GM12864 (cell line): ENCODE measurements around the gene NFKB2.

Experiments
- DNase-seq: peaks from one replicate; pipeline ENCODE4 v3.0.0-alpha.2; 2011; ENCODE audit warnings: low read depth
- H3K4me3 ChIP-seq: 2 replicates; pipeline ENCODE4 v1.5.1; 2011; ENCODE audit warnings: mild to moderate bottlenecking, low read depth, low read length, control low read depth
- TF ChIP-seq, protein P1 (sequence below): IDR thresholded peaks from 2 replicates; pipeline ENCODE4 v1.5.1; 2011; ENCODE audit warnings: low read depth, mild to moderate bottlenecking, moderate library complexity, low read length, control low read depth, inconsistent platforms; ENCODE audit errors: missing control alignments

The NFKB2 gene

DNA sequence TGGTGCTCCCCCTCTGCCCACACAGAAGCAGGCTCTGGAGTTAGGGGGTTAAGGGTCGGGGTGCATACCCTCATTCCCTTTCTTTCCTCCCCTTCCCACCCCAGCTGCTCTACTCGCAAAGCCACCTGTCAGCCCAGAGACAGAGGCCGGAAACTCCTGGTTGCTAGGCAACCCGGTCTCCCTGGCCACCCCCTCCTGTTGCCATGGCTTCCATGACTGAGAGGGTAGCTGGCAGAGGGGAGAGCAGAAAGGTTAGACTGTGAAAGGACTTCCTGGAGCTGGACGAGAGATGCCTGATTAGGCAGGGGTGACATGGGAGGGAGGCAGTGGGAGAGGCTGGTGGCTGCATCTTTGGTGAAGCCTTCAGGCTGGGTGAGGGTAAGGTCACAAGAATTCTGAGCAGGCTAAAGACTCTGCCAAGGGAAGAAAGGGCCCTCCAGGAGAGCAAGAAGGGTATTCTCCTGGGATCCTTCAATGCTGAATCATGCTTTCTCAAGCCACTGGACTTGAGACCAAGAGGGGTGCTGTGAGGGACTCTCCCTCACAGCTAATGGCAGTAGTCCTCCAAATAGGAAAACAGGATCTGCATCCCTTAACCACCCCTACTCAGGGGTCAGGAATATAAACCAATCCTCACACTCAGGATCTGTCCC, 17.7 kb downstream of the NFKB2 start:
- no peak for DNase-seq
- TF ChIP-seq, protein P1, sequence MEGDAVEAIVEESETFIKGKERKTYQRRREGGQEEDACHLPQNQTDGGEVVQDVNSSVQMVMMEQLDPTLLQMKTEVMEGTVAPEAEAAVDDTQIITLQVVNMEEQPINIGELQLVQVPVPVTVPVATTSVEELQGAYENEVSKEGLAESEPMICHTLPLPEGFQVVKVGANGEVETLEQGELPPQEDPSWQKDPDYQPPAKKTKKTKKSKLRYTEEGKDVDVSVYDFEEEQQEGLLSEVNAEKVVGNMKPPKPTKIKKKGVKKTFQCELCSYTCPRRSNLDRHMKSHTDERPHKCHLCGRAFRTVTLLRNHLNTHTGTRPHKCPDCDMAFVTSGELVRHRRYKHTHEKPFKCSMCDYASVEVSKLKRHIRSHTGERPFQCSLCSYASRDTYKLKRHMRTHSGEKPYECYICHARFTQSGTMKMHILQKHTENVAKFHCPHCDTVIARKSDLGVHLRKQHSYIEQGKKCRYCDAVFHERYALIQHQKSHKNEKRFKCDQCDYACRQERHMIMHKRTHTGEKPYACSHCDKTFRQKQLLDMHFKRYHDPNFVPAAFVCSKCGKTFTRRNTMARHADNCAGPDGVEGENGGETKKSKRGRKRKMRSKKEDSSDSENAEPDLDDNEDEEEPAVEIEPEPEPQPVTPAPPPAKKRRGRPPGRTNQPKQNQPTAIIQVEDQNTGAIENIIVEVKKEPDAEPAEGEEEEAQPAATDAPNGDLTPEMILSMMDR = no peak
- H3K4me3 ChIP-seq = no peak overlapping the region

DNA sequence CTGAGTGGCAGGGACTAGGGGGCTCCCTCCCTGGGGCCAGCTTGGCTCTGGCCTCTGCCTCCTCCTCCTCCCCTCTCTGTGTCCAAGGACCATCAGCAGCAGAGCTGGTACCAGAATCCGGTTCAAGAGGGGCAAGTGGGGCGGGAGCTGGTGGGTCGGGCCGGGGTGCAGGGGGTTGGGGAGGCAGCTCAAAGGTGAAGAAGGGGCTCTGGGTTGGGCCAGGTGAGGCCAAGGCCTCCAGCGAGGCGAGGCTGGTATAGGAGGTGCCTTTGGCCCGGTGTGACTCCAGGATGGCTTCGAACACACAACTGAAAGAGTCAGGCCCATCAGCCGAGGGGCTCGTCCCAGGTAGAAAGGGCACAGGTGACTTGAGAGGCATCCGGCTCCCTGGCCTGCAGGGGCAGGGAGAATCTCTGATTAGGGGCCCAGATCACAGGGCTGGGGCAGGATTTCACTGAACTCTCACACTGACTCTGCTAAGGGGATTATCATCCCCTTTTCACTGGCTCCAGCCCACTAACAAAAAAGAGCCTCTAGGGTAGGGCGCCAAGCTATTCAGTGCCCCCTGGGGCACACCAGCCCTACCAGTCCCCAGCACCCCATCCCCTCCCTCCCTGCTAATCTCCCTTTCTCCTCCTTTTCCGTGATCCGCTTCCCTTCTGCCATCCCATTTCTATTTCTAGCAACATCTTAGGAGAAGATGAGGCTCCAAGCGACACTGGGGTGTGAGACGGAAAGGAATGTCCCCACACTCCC, 18.5 kb downstream of the NFKB2 start:
- no peak overlapping the region for H3K4me3 ChIP-seq
- no peak for DNase-seq
- TF ChIP-seq, protein P1 = no peak

DNA sequence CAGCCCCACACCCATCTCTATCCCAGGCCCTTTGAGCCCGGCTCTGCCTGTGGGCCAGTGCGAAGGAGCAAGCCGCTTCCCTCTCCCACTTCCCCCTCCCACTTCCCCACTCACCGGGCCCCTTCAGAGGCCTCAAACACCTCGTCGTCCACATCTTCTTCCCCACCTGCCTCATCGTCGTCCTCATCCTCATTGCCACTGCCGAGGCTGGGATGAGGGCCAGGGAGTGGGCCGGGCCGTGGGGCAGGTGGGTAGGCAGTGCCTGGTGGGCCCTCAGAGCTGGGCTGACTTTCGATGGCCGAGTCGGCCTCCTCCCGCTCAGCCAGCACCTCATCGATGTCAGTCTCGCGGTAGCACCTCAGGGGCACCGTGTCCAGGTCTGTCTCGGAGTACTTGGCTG, 19.2 kb downstream of the NFKB2 start:
- no peak for DNase-seq
- TF ChIP-seq, protein P1 = no peak
- H3K4me3 ChIP-seq = no peak overlapping the region

DNA sequence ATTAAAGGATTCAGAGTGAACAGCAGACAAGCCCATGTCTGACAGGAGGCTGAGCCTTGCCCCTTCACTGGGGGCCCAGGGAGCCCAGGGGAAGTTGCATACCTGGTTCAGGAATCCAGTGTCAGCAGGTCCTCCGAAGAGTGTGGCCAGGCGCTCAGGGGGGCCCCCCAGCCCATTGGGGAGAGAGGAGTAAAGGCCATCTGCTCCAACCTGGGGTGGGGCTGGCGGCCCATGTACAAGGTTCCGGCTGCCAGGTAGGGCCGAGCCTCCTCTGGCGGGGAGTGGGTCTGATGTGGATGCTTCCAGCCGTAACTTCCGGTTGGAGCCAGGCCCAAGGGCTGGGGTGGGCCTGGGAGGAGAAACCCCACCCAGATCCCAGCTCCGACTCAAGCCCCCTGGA, 20.8 kb downstream of the NFKB2 start:
- no peak for DNase-seq
- TF ChIP-seq, protein P1 = no peak
- no peak overlapping the region for H3K4me3 ChIP-seq

DNA sequence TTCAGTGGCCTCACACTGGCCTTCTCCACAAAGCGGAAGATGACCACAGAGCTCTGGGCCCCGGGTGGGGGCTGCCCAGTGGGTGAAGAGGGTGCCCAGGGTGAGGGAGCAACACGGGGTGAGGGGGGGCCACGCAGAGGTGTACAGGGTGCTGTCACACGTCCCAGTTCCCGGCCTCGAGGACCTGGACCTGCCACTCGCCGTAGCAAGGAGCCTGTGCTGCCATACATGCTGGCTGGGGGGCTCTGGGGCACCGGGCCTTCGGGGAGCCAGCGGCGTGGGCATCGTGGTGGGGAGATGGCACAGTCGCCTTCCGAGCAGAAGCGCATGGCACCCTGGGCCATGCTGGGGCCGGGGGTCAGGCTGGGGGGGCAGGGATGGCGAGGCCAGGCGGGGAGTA, 21.2 kb downstream of the NFKB2 start:
- H3K4me3 ChIP-seq = no peak overlapping the region
- DNase-seq = no peak
- TF ChIP-seq, protein P1 = no peak

DNA sequence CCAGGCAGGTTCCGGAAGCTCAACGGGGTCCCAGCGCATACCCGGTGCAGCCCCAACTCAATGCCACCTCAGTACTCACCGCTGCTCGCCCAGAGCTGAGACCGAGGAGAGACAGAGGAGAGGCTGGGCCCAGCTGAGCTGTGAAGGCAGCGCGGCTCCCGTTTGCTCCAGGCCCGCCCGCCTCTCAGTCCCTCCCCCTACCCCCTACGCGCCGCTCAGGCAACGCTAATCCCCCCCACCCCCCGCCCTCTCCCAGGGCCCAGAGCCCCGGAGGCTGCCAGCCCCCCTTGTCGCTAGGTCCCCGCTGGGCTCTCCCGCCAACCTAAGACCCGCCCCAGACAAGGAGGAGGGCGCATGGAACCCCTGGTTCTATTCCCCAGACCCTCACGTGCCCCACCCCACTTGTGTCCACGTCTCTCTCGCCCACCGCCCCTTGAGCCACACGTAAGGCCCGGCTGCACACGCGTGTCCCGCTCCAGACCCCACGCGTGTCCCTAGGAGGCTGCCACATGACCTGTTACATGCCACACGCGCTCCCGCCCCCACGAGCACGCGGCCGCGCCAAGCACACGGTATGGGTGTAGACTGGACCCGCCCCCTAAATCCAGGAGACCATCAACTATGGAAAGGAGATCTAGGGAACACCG, 23.2 kb downstream of the NFKB2 start, which contains the start of gene PSD:
Gene PSD (minus strand): TSS at position 164 of the 647 bp plus-strand sequence. CDS start 1,747 bp downstream, outside the sequence.
- DNase-seq = no peak
- peak within 1 kb of the TSS; percentile 73 for H3K4me3 ChIP-seq
- TF ChIP-seq, protein P1 = no peak
